PC-3 (cell line): ENCODE measurements around the gene CAMK2A. TPM values are rescaled to one million over a fixed set of nuclear protein-coding genes. Genes with fewer than 3 reads are reported as not detected.

ENCODE experiments used
- ATAC-seq: fragments of 200-7000 bp; cut with Tn5 transposase; 2 replicates; pipeline ENCODE4 v1.9.1; 2020; ENCODE audit warnings: mild to moderate bottlenecking, moderate library complexity
- BruUV-seq: library from RNA; stranded (reverse); fragments of 400-500 nt; replicated peaks from 2 replicates; lab custom pipeline; 2021; lab: Mats Ljungman, UMichigan
- CTCF ChIA-PET: fragments of 300-600 bp; sonication (Branson Sonifier 250); formaldehyde crosslinking; loops from one replicate; lab custom pipeline; 2022; ENCODE audit warnings: antibody characterized with exemption; lab: Charles Lee
- POLR2A ChIA-PET: fragments of 300-600 bp; sonication (Branson Sonifier 250); formaldehyde crosslinking; loops from one replicate; lab custom pipeline; 2022; ENCODE audit warnings: antibody characterized with exemption; ENCODE audit not compliant: unreplicated experiment; lab: Charles Lee
- DNase-seq: peaks from one replicate; pipeline ENCODE4 v3.0.0-alpha.2; 2015
- H2AFZ ChIP-seq: fragments of 300-600 bp; sonication (generic); 2 replicates; pipeline ENCODE4 v1.6.0; 2016; ENCODE audit warnings: antibody characterized with exemption, low read length
- H3F3A ChIP-seq: fragments of 300-600 bp; sonication (generic); one replicate; pipeline ENCODE4 v1.6.0; 2017; ENCODE audit warnings: antibody characterized with exemption, low read length, control low read depth, mild to moderate bottlenecking; ENCODE audit not compliant: unreplicated experiment
- H3K27ac ChIP-seq: fragments of 300-600 bp; sonication (generic); 2 replicates; pipeline ENCODE4 v1.5.1; 2016; ENCODE audit warnings: mild to moderate bottlenecking, low read length
- H3K27me3 ChIP-seq: fragments of 300-600 bp; sonication (generic); 2 replicates; pipeline ENCODE4 v1.6.1; 2016; ENCODE audit warnings: low read length, mixed read lengths
- H3K36me3 ChIP-seq: fragments of 300-600 bp; sonication (generic); 2 replicates; pipeline ENCODE4 v1.6.1; 2016; ENCODE audit warnings: low read depth, mixed run types, low read length, mixed read lengths
- H3K4me1 ChIP-seq: fragments of 300-600 bp; sonication (generic); 2 replicates; pipeline ENCODE4 v1.5.1; 2016; ENCODE audit warnings: low read length; ENCODE audit not compliant: insufficient read depth
- H3K4me2 ChIP-seq: fragments of 300-600 bp; sonication (generic); 2 replicates; pipeline ENCODE4 v1.6.0; 2016; ENCODE audit warnings: low read length
- H3K4me3 ChIP-seq: fragments of 300-600 bp; sonication (generic); 2 replicates; pipeline ENCODE4 v1.5.1; 2016; ENCODE audit warnings: mild to moderate bottlenecking, low read length, mixed read lengths
- H3K79me2 ChIP-seq: fragments of 300-600 bp; sonication (generic); 2 replicates; pipeline ENCODE4 v1.6.1; 2017; ENCODE audit warnings: low read length, mixed read lengths
- H3K9ac ChIP-seq: fragments of 300-600 bp; sonication (generic); 2 replicates; pipeline ENCODE4 v1.6.0; 2016; ENCODE audit warnings: mild to moderate bottlenecking, low read length
- H3K9me2 ChIP-seq: fragments of 300-600 bp; sonication (generic); replicated peaks from 2 replicates; pipeline ENCODE4 v1.6.1; 2016; ENCODE audit warnings: mixed run types, low read length, mixed read lengths
- H3K9me3 ChIP-seq: fragments of 300-600 bp; sonication (generic); 2 replicates; pipeline ENCODE4 v1.6.1; 2016; ENCODE audit warnings: low read length, mixed read lengths
- H4K20me1 ChIP-seq: fragments of 300-600 bp; sonication (generic); 2 replicates; pipeline ENCODE4 v1.6.1; 2016; ENCODE audit warnings: low read length, mixed read lengths
- EZH2 ChIP-seq: fragments of 300-600 bp; sonication (generic); IDR thresholded peaks from one replicate; pipeline ENCODE4 v1.6.1; 2017; ENCODE audit warnings: antibody characterized with exemption, mild to moderate bottlenecking, low read length; ENCODE audit not compliant: unreplicated experiment
- EZH2phosphoT487 ChIP-seq: fragments of 300-600 bp; sonication (generic); IDR thresholded peaks from 2 replicates; pipeline ENCODE4 v1.6.1; 2018; ENCODE audit warnings: mild to moderate bottlenecking, antibody characterized with exemption, low read length, borderline replicate concordance
- intact Hi-C: fragments of 100-400 bp; cut with micrococcal nuclease; formaldehyde crosslinking; loops from 2 replicates; pipeline ENCODE4 v1.9.0; 2023
- total RNA-seq: library from RNA; depleted of rRNA; stranded (reverse); fragments of >200 nt; gene quantifications from 2 replicates; pipeline ENCODE4 v1.2.3, GENCODE V29; 2014
- TF ChIP-seq, protein P1 (sequence below): fragments of 300-600 bp; sonication (generic); conservative IDR thresholded peaks from 2 replicates; pipeline ENCODE4 v1.5.1; 2017; ENCODE audit warnings: antibody characterized with exemption, low read depth, mild to moderate bottlenecking, low read length

CAMK2A gene
- total RNA-seq, 1 experiment from 2014 or later: 0.15 TPM

DNA sequence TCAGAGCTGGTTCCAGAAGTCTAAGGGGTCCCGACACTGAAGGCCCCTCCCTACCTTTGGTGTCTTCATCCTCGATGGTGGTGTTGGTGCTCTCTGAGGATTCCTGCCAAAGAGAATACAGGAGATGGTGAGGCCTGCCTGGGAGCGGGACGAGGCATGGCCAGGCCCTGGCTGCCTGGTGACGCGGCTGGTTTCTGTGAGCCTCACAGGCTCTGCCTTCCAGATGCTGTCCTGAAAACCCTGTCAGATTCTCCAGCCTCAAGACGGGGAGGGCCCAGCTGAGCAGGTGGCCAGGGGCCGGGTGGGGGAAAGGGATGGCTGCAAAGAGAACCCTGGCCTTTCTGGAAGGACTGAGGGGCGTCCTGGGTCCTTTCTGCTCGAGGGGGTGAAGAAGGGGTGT is 50.9 kb downstream of the CAMK2A start:
- Histone ChIP-seq H3K27ac (no peak overlapping the region), H3K4me1 (no peaks in the 10 kb centered on the region), H3K4me3 (no peak overlapping the region), H3K36me3 (no peaks in the 10 kb centered on the region), H2AFZ (no peak overlapping the region), H3K9me3 (no peaks in the 10 kb centered on the region), H3K9ac (no peak overlapping the region), H3K9me2 (no peaks in the 10 kb centered on the region), H3K4me2 (no peak overlapping the region), H3K27me3 (no peaks in the 10 kb centered on the region), H3F3A (no peaks in the 10 kb centered on the region), H4K20me1 (no peaks in the 10 kb centered on the region), H3K79me2 (no peaks in the 10 kb centered on the region)
- intact Hi-C loops: no loop called here
- BruUV-seq: no TSS peak
- no peak for ATAC-seq
- no peak for DNase-seq
- no peak for TF ChIP-seq EZH2phosphoT487
- CTCF ChIA-PET: no interaction called here
- POLR2A ChIA-PET: no interaction called here

DNA sequence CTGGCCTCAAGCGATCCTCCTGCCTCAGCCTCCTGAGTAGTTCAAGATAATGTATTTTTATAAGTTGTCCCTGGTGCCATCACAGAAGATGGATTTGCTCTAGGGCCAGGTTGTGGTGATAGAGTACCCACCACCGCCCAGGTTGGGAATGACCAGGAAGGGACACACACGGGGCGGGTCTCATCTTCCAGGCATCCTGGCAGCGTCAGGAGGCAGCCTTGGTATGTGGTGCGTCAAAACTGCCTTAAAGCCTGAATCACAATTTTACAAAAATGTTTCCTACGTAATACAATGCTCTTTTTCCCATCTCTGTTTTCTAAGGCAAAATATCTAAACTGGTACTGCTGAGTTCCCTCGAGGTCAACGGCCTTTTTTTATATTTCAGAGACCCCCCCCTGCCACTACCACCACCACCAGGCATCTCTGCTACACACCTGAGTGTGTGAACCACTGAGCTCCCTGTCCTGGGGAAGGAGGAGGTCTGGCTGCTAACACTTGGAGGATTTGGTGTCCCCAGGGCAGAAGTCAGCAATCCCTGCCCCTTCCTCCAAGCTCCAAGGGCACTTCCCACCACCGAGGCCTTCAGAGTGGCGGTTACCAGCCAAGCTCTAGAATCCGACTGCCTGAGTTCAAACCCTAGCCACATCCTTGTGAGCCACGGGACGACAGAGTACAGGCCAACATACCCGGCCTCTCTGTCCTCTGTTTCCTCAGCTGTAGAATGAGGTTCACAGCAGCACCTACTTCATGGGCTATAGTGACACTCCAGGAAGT is 52.4 kb downstream of the CAMK2A start:
- H3K9me3 ChIP-seq: no peaks in the 10 kb centered on the region
- H3K9me2 ChIP-seq: no peaks in the 10 kb centered on the region
- no peaks in the 10 kb centered on the region for H3K79me2 ChIP-seq
- ChIA-PET POLR2A (no interaction called here), CTCF (interaction anchor here (0.5 kb wide), 1 partner anchor 63 kb away, joined by 3 read pairs; no protein-coding TSS in a partner anchor)
- no peak for TF ChIP-seq EZH2
- TF ChIP-seq EZH2phosphoT487: no peak
- TF ChIP-seq, protein P1, sequence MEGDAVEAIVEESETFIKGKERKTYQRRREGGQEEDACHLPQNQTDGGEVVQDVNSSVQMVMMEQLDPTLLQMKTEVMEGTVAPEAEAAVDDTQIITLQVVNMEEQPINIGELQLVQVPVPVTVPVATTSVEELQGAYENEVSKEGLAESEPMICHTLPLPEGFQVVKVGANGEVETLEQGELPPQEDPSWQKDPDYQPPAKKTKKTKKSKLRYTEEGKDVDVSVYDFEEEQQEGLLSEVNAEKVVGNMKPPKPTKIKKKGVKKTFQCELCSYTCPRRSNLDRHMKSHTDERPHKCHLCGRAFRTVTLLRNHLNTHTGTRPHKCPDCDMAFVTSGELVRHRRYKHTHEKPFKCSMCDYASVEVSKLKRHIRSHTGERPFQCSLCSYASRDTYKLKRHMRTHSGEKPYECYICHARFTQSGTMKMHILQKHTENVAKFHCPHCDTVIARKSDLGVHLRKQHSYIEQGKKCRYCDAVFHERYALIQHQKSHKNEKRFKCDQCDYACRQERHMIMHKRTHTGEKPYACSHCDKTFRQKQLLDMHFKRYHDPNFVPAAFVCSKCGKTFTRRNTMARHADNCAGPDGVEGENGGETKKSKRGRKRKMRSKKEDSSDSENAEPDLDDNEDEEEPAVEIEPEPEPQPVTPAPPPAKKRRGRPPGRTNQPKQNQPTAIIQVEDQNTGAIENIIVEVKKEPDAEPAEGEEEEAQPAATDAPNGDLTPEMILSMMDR: no peak
- H3K9ac ChIP-seq: no peak overlapping the region
- no peak overlapping the region for H3K4me2 ChIP-seq
- H2AFZ ChIP-seq: no peak overlapping the region
- intact Hi-C loops: no loop called here
- no TSS peak for BruUV-seq
- no peak overlapping the region for H3K4me3 ChIP-seq
- no peaks in the 10 kb centered on the region for H4K20me1 ChIP-seq
- no peaks in the 10 kb centered on the region for H3K4me1 ChIP-seq
- ATAC-seq (no peak), DNase-seq (no peak)
- H3K27me3 ChIP-seq: no peaks in the 10 kb centered on the region
- no peaks in the 10 kb centered on the region for H3K36me3 ChIP-seq
- H3K27ac ChIP-seq: no peak overlapping the region
- no peaks in the 10 kb centered on the region for H3F3A ChIP-seq

DNA sequence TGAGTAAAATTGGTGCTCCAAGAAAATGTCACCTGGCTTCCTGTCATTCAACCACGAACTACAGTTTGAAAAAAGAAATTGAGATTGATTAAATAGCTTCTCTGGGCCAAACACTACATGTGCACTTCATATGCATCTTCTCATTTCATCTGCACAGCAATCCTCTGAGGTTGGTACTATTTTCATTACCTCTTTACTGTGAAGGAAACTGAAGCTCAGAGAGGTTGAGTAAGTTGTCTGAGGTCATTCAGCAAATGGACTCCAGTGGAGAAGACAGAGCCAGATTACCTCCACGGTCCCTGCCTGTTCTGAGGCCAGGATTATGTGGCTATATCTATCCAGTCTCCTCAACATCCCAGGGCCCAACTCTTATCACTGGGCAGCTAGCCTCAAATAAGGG is 53.3 kb downstream of the CAMK2A start:
- no peaks in the 10 kb centered on the region for H3K9me3 ChIP-seq
- DNase-seq: no peak
- H3K9ac ChIP-seq: no peak overlapping the region
- no peak overlapping the region for H2AFZ ChIP-seq
- POLR2A ChIA-PET: interaction anchor here (0.7 kb wide), 1 partner anchor 16 kb away, joined by 3 read pairs; no protein-coding TSS in a partner anchor
- no peak overlapping the region for H3K4me3 ChIP-seq
- no peaks in the 10 kb centered on the region for H4K20me1 ChIP-seq
- no peak overlapping the region for H3K4me2 ChIP-seq
- CTCF ChIA-PET: no interaction called here
- no peaks in the 10 kb centered on the region for H3F3A ChIP-seq
- no peaks in the 10 kb centered on the region for H3K4me1 ChIP-seq
- no peak overlapping the region for H3K27ac ChIP-seq
- H3K79me2 ChIP-seq: no peaks in the 10 kb centered on the region
- TF ChIP-seq, protein P1: no peak
- TF ChIP-seq EZH2 (no peak), EZH2phosphoT487 (no peak)
- BruUV-seq: no TSS peak
- ATAC-seq: no peak
- H3K27me3 ChIP-seq: no peaks in the 10 kb centered on the region
- no peaks in the 10 kb centered on the region for H3K36me3 ChIP-seq
- intact Hi-C loops: no loop called here
- no peaks in the 10 kb centered on the region for H3K9me2 ChIP-seq
